Activated CD4-positive, alpha-beta memory T cell treated with anti-CD3 and anti-CD28 coated beads for 36 hours (primary cell): ENCODE data around the gene CRISP3. TPM values are rescaled to one million over a fixed set of nuclear protein-coding genes. Genes with fewer than 3 reads are reported as not detected.

Experiments used
- total RNA-seq, 2 experiments: library from RNA; stranded (reverse); gene quantifications; one replicate each; pipeline ENCODE4 v1.2.3, GENCODE V29; 2021

The CRISP3 gene
- total RNA-seq, 2 experiments from 2014 or later = not detected

Other genes starting within 250 kb of the CRISP3 start
- gene GLYATL3, start 244.5 kb downstream of the CRISP3 start, total RNA-seq = not detected
- 1 to 10 TPM in 1 of 2 experiments, under 1 TPM in 1; 0.86 to 1.0 TPM for gene C6orf141, start 193.7 kb downstream of the CRISP3 start, total RNA-seq
- gene RHAG, start 107.5 kb downstream of the CRISP3 start, total RNA-seq = not detected
- gene CRISP2, start 30.8 kb downstream of the CRISP3 start, total RNA-seq = not detected
- gene PGK2, start 42.9 kb upstream of the CRISP3 start, total RNA-seq = not detected
- not detected for gene CRISP1, start 122.1 kb upstream of the CRISP3 start, total RNA-seq
- not detected for gene DEFB114, start 219.8 kb upstream of the CRISP3 start, total RNA-seq
- not detected for gene DEFB113, start 225.2 kb upstream of the CRISP3 start, total RNA-seq